Duodenal mucosa (tissue), 2 donors: ENCODE measurements around the gene CD72.

Experiments
- H3K27ac ChIP-seq: one replicate; pipeline ENCODE4 v1.7.0; 2013; ENCODE audit warnings: low read depth, low read length
- H3K27me3 ChIP-seq, 2 donors: one replicate each; pipeline ENCODE4 v1.7.0; 2013; ENCODE audit warnings: low read length in 2 of 2, control low read depth in 1 of 2; ENCODE audit not compliant: insufficient read depth in 2 of 2, control insufficient read depth in 1 of 2
- H3K36me3 ChIP-seq, 2 donors: one replicate each; pipeline ENCODE4 v1.7.0; 2013; ENCODE audit warnings: low read length in 2 of 2, control low read depth in 1 of 2; ENCODE audit not compliant: insufficient read depth in 2 of 2, control insufficient read depth in 1 of 2
- H3K4me1 ChIP-seq, 2 donors: one replicate each; pipeline ENCODE4 v1.7.0; 2013; ENCODE audit warnings: low read length in 2 of 2, control low read depth in 1 of 2; ENCODE audit not compliant: insufficient read depth in 2 of 2, control insufficient read depth in 1 of 2
- H3K4me3 ChIP-seq, 2 donors: one replicate each; pipeline ENCODE4 v1.7.0; 2013; ENCODE audit warnings: low read length in 2 of 2, low read depth in 1 of 2
- H3K9ac ChIP-seq, 2 donors: one replicate each; pipeline ENCODE4 v1.7.0; 2013; ENCODE audit warnings: low read length in 2 of 2, low read depth in 1 of 2
- H3K9me3 ChIP-seq, 2 donors: one replicate each; pipeline ENCODE4 v1.7.0; 2013; ENCODE audit warnings: low read length in 2 of 2, control low read depth in 1 of 2; ENCODE audit not compliant: control insufficient read depth in 1 of 2

CD72 gene

GRCh38 chr9:35574578-35575122 is 43.6 kb downstream of the CD72 start:
- no peak overlapping the region for H3K4me3 ChIP-seq
- H3K27me3 ChIP-seq: no peaks in the 10 kb centered on the region
- peaks cover 0 to under 1% of the 10 kb centered on the region in 2 donors for H3K4me1 ChIP-seq
- no peaks in the 10 kb centered on the region for H3K9me3 ChIP-seq
- H3K27ac ChIP-seq: no peak overlapping the region
- H3K9ac ChIP-seq: no peak overlapping the region
- no peaks in the 10 kb centered on the region for H3K36me3 ChIP-seq

GRCh38 chr9:35570709-35571504 is 47.3 kb downstream of the CD72 start:
- H3K4me1 ChIP-seq: peaks cover 0 to 4% of the 10 kb centered on the region in 2 donors
- no peaks in the 10 kb centered on the region for H3K27me3 ChIP-seq
- no peak overlapping the region for H3K27ac ChIP-seq
- no peaks in the 10 kb centered on the region for H3K36me3 ChIP-seq
- H3K9ac ChIP-seq: no peak overlapping the region
- no peak overlapping the region for H3K4me3 ChIP-seq
- H3K9me3 ChIP-seq: no peaks in the 10 kb centered on the region

GRCh38 chr9:35569206-35569605 is 49.0 kb downstream of the CD72 start:
- no peak overlapping the region for H3K4me3 ChIP-seq
- H3K9me3 ChIP-seq: no peaks in the 10 kb centered on the region
- H3K27ac ChIP-seq: no peak overlapping the region
- peaks cover under 1 to 4% of the 10 kb centered on the region in 2 donors for H3K4me1 ChIP-seq
- no peaks in the 10 kb centered on the region for H3K36me3 ChIP-seq
- no peak overlapping the region for H3K9ac ChIP-seq
- no peaks in the 10 kb centered on the region for H3K27me3 ChIP-seq

GRCh38 chr9:35568196-35568595 is 50.0 kb downstream of the CD72 start:
- H3K27ac ChIP-seq: no peak overlapping the region
- H3K9ac ChIP-seq: no peak overlapping the region
- H3K4me3 ChIP-seq: no peak overlapping the region
- peaks cover 5% of the 10 kb centered on the region in 2 donors for H3K4me1 ChIP-seq
- H3K9me3 ChIP-seq: no peaks in the 10 kb centered on the region
- no peaks in the 10 kb centered on the region for H3K27me3 ChIP-seq
- H3K36me3 ChIP-seq: no peaks in the 10 kb centered on the region

- peaks cover 5 to 9% of the 10 kb centered on the region in 2 donors for H3K4me1 ChIP-seq
- no peak overlapping the region for H3K9ac ChIP-seq
- H3K9me3 ChIP-seq: no peaks in the 10 kb centered on the region
- H3K36me3 ChIP-seq: no peaks in the 10 kb centered on the region
- no peak overlapping the region for H3K27ac ChIP-seq
- no peak overlapping the region for H3K4me3 ChIP-seq
- H3K27me3 ChIP-seq: no peaks in the 10 kb centered on the region
Measured at GRCh38 chr9:35566417-35566816, 51.8 kb downstream of the CD72 start.

GRCh38 chr9:35564658-35565061 is 53.6 kb downstream of the CD72 start:
- H3K4me3 ChIP-seq: no peak overlapping the region
- H3K36me3 ChIP-seq: peaks cover 0 to 3% of the 10 kb centered on the region in 2 donors
- H3K9ac ChIP-seq: no peak overlapping the region
- peaks cover 5 to 8% of the 10 kb centered on the region in 2 donors for H3K4me1 ChIP-seq
- no peaks in the 10 kb centered on the region for H3K9me3 ChIP-seq
- no peak overlapping the region for H3K27ac ChIP-seq
- H3K27me3 ChIP-seq: no peaks in the 10 kb centered on the region

GRCh38 chr9:35563791-35564197 is 54.4 kb downstream of the CD72 start:
- Histone ChIP-seq H3K4me3 (peak overlapping the region in 1 of 2 donors; percentile 17), H3K27ac (no peak overlapping the region), H3K27me3 (no peaks in the 10 kb centered on the region), H3K36me3 (peaks cover 3 to 6% of the 10 kb centered on the region in 2 donors), H3K9me3 (no peaks in the 10 kb centered on the region), H3K9ac (no peak overlapping the region), H3K4me1 (peaks cover 5% of the 10 kb centered on the region in 2 donors)

GRCh38 chr9:35562895-35563780 is 55.1 kb downstream of the CD72 start:
- no peaks in the 10 kb centered on the region for H3K27me3 ChIP-seq
- H3K4me3 ChIP-seq: peak overlapping the region in 1 of 2 donors; percentile 17
- H3K9me3 ChIP-seq: no peaks in the 10 kb centered on the region
- H3K27ac ChIP-seq: no peak overlapping the region
- H3K9ac ChIP-seq: no peak overlapping the region
- peaks cover 5% of the 10 kb centered on the region in 2 donors for H3K4me1 ChIP-seq
- H3K36me3 ChIP-seq: peaks cover 3 to 11% of the 10 kb centered on the region in 2 donors

- H3K36me3 ChIP-seq: peaks cover 3 to 16% of the 10 kb centered on the region in 2 donors
- H3K27ac ChIP-seq: no peak overlapping the region
- no peaks in the 10 kb centered on the region for H3K27me3 ChIP-seq
- no peaks in the 10 kb centered on the region for H3K9me3 ChIP-seq
- peaks cover 5 to 9% of the 10 kb centered on the region in 2 donors for H3K4me1 ChIP-seq
- no peak overlapping the region for H3K4me3 ChIP-seq
- no peak overlapping the region for H3K9ac ChIP-seq
Measured at GRCh38 chr9:35561468-35562261, 56.5 kb downstream of the CD72 start.
